GM12878 (cell line): ENCODE results near the gene BEST4. TPM values are rescaled to one million over a fixed set of nuclear protein-coding genes. Genes with fewer than 3 reads are reported as not detected.

Experiments used
- ATAC-seq: fragments of 200-7000 bp; cut with Tn5 transposase; 3 replicates; pipeline ENCODE4 v1.9.1; 2020; ENCODE audit warnings: mild to moderate bottlenecking, moderate library complexity
- BruUV-seq: library from RNA; stranded (reverse); fragments of 400-500 nt; replicated peaks from 2 replicates; lab custom pipeline; 2021; lab: Mats Ljungman, UMichigan
- CTCF ChIA-PET: fragments of 300-600 bp; sonication (Branson Sonifier 250); formaldehyde crosslinking; extraction: SDS; loops from one replicate; lab custom pipeline; 2021; ENCODE audit warnings: inconsistent platforms; lab: Yijun Ruan, JAX
- POLR2A ChIA-PET: fragments of 350-600 bp; formaldehyde crosslinking; extraction: SDS; loops from one replicate; lab custom pipeline; 2021; ENCODE audit warnings: inconsistent platforms; lab: Charles Lee
- RAD21 ChIA-PET: fragments of 300-600 bp; sonication (Branson Sonifier 250); formaldehyde crosslinking; loops from one replicate; lab custom pipeline; 2023; ENCODE audit warnings: antibody characterized with exemption; ENCODE audit not compliant: unreplicated experiment; lab: Charles Lee
- SMC1A ChIA-PET: fragments of 300-600 bp; sonication (Branson Sonifier 250); formaldehyde crosslinking; loops from one replicate; lab custom pipeline; 2023; ENCODE audit not compliant: unreplicated experiment, uncharacterized antibody; lab: Charles Lee
- DNase-seq: peaks from one replicate; pipeline ENCODE4 v3.0.0-alpha.2; 2011; ENCODE audit warnings: low read depth, low spot score
- FAIRE-seq: peaks from 3 replicates; lab custom pipeline; 2011; peaks lifted over from hg19 to GRCh38; lab: Jason Lieb, UNC
- H2AFZ ChIP-seq: 2 replicates; pipeline ENCODE4 v1.6.0; 2011; ENCODE audit warnings: low read depth, low read length, control low read depth; ENCODE audit not compliant: control insufficient read depth
- H3K27ac ChIP-seq: 2 replicates; pipeline ENCODE4 v1.5.1; 2011; ENCODE audit warnings: control low read depth; ENCODE audit not compliant: control insufficient read depth, insufficient read depth
- H3K27me3 ChIP-seq, 2 experiments: replicated peaks in 1 of 2; 2 replicates each; pipeline versions ENCODE4 v1.6.0 to v1.6.1; 2011; ENCODE audit warnings: low read length in 1 of 2; ENCODE audit not compliant: control insufficient read depth in 2 of 2, insufficient read depth in 2 of 2
- H3K36me3 ChIP-seq, 2 experiments: 2 replicates each; pipeline ENCODE4 v1.5.1; 2011; ENCODE audit warnings: low read length in 1 of 2; ENCODE audit not compliant: control insufficient read depth in 2 of 2, insufficient read depth in 2 of 2
- H3K4me1 ChIP-seq: 2 replicates; pipeline ENCODE4 v1.6.1; 2011; ENCODE audit warnings: mild to moderate bottlenecking, low read length, moderate library complexity, mixed read lengths; ENCODE audit not compliant: control insufficient read depth, insufficient read depth
- H3K4me2 ChIP-seq: 2 replicates; pipeline ENCODE4 v1.6.0; 2011; ENCODE audit warnings: control low read depth; ENCODE audit not compliant: control insufficient read depth, insufficient read depth
- H3K4me3 ChIP-seq: fragments of 200-600 bp; sonication (generic); 2 replicates; pipeline ENCODE4 v1.5.1; 2016
- H3K79me2 ChIP-seq: 2 replicates; pipeline ENCODE4 v1.6.0; 2011; ENCODE audit warnings: low read length; ENCODE audit not compliant: control insufficient read depth, insufficient read depth
- H3K9ac ChIP-seq: 2 replicates; pipeline ENCODE4 v1.8.0; 2011; ENCODE audit warnings: low read length, control low read depth, mixed read lengths; ENCODE audit not compliant: control insufficient read depth, insufficient read depth
- H3K9me3 ChIP-seq: replicated peaks from 3 replicates; pipeline ENCODE4 v1.5.1; 2011; ENCODE audit warnings: mild to moderate bottlenecking, low read length; ENCODE audit not compliant: control insufficient read depth, insufficient read depth
- H4K20me1 ChIP-seq: 2 replicates; pipeline ENCODE4 v1.6.0; 2011; ENCODE audit not compliant: control insufficient read depth, insufficient read depth
- ESRRA ChIP-seq: IDR thresholded peaks from 2 replicates; pipeline ENCODE4 v1.6.1; 2012; ENCODE audit warnings: mild to moderate bottlenecking, low read length, improper control_type of control experiment
- MLLT1 ChIP-seq: fragments of 450-650 bp; IDR thresholded peaks from 2 replicates; pipeline ENCODE4 v1.6.1; 2016; ENCODE audit warnings: mild to moderate bottlenecking
- PML ChIP-seq: IDR thresholded peaks from 2 replicates; pipeline ENCODE4 v1.6.1; 2012; ENCODE audit warnings: low read length, inconsistent platforms
- POLR2A ChIP-seq: IDR thresholded peaks from 2 replicates; pipeline ENCODE4 v1.6.1; 2011; ENCODE audit warnings: low read depth, mild to moderate bottlenecking, low read length
- POLR2AphosphoS5 ChIP-seq: IDR thresholded peaks from 2 replicates; pipeline ENCODE4 v1.6.1; 2011; ENCODE audit warnings: mild to moderate bottlenecking, low read length, inconsistent platforms
- SMARCA5 ChIP-seq: fragments of 450-650 bp; IDR thresholded peaks from 2 replicates; pipeline ENCODE4 v1.6.1; 2017; ENCODE audit warnings: mild to moderate bottlenecking
- WGBS: methylation state at CpG from one replicate; pipeline ENCODE4 v1.1.6; 2016; ENCODE audit warnings: low lambda C conversion rate; ENCODE audit not compliant: insufficient replicate concordance, insufficient coverage; ENCODE audit errors: missing lambda C conversion rate; 5-methylcytosine and 5-hydroxymethylcytosine counted together
- in situ Hi-C: fragments of 300-500 bp; cut with MboI; formaldehyde crosslinking; loops from 9 replicates; pipeline ENCODE4 v1.14.3; 2018; ENCODE audit warnings: mixed read lengths
- intact Hi-C: fragments of 100-400 bp; cut with micrococcal nuclease; formaldehyde crosslinking; loops from one replicate; pipeline ENCODE4 v1.14.2; 2022; ENCODE audit not compliant: unreplicated experiment
- polyA plus RNA-seq, 11 experiments: library from polyadenylated mRNA; depleted of rRNA in 4 of 11; unstranded in 6 of 11; stranded (reverse) in 5 of 11; fragments of >200 nt; fragmentation: Nextera tagmentation in 4 of 11; fragmentation: Illumina TruSeq in 1 of 11; extraction: Ambion mirVana in 4 of 11; extraction: Trizol in 1 of 11; gene quantifications; 1 replicate in 1 of 11; 2 replicates in 10 of 11; pipeline versions ENCODE4 v1.2.1 to v1.2.3, GENCODE V29; 2011 to 2016; ENCODE audit warnings: inconsistent platforms in 2 of 11, missing spikeins in 2 of 11, low read depth in 1 of 11
- total RNA-seq, 4 experiments: library from RNA; depleted of rRNA in 3 of 4; stranded (reverse); fragments of >200 nt in 3 of 4; fragmentation: Illumina TruSeq in 1 of 4; extraction: Trizol in 1 of 4; gene quantifications; 2 replicates each; pipeline versions ENCODE4 v1.2.1 to v1.2.3, GENCODE V29; 2013 to 2021
- TF ChIP-seq, protein P1 (sequence below): fragments of 450-650 bp; IDR thresholded peaks from 2 replicates; pipeline ENCODE4 v1.6.1; 2017; ENCODE audit warnings: mild to moderate bottlenecking, moderate library complexity
- TF ChIP-seq, protein P2 (sequence below): IDR thresholded peaks from 2 replicates; pipeline ENCODE4 v1.6.1; 2011; ENCODE audit warnings: borderline replicate concordance, low read depth, mild to moderate bottlenecking, moderate library complexity, mixed read lengths, low read length; ENCODE audit not compliant: insufficient read depth; ENCODE audit errors: extremely low read length

BEST4 gene
- total and polyA plus RNA-seq, 10 of the 15 experiments (the other 5 are each of a cell fraction or from before 2014, with no cell fraction given): 0.06 to 1.3 (median 0.42) TPM

- no peak for FAIRE-seq
- H3K4me2 ChIP-seq: peak overlapping the region; percentile 73
- ChIA-PET RAD21 (interaction anchor here (0.5 kb wide), 1 partner anchor 739 kb away, joined by 3 read pairs; no protein-coding TSS in a partner anchor), POLR2A (interaction anchor here (0.7 to 1.4 kb wide), 2 partner anchors 22 to 41 kb away, joined by 3 to 4 read pairs; partner anchors contain the start of gene PLK3), SMC1A (interaction anchor here (0.9 to 1.7 kb wide), 2 partner anchors 49 to 57 kb away, joined by 4 to 5 read pairs; no protein-coding TSS in a partner anchor), CTCF (interaction anchor here (0.8 to 1.6 kb wide), 3 partner anchors 48 to 65 kb away, joined by 3 to 5 read pairs (median 4); no protein-coding TSS in a partner anchor)
- no peak for ATAC-seq
- H3K36me3 ChIP-seq: peaks cover 8 to 30% of the 10 kb centered on the region in 2 experiments
- H3K27me3 ChIP-seq: no peaks in the 10 kb centered on the region
- WGBS: 62% methylated on average over 13 of the region's 13 CpGs
- no peaks in the 10 kb centered on the region for H3K9me3 ChIP-seq
- peaks cover 43% of the 10 kb centered on the region for H3K79me2 ChIP-seq
- no peak overlapping the region for H2AFZ ChIP-seq
- no peak overlapping the region for H3K27ac ChIP-seq
- DNase-seq: no peak
- peaks cover 12% of the 10 kb centered on the region for H4K20me1 ChIP-seq
- intact Hi-C loops: loop anchor here (2.0 to 5.0 kb wide), 2 partner anchors 39 to 47 kb away; partner anchors contain the start of gene RNU5D-1
- peak overlapping the region; percentile 99 for H3K9ac ChIP-seq
- in situ Hi-C loops: no loop called here
- H3K4me3 ChIP-seq: peak overlapping the region; percentile 73
- BruUV-seq: no TSS peak
- TF ChIP-seq PML: 0 out of 2 replicates have a peak, but pooled peaks have one; percentile 27
- TF ChIP-seq SMARCA5: no peak
- H3K4me1 ChIP-seq: peaks cover 13% of the 10 kb centered on the region
Measured at GRCh38 chr1:44777969-44778635, 9.9 kb downstream of the BEST4 start.

DNA sequence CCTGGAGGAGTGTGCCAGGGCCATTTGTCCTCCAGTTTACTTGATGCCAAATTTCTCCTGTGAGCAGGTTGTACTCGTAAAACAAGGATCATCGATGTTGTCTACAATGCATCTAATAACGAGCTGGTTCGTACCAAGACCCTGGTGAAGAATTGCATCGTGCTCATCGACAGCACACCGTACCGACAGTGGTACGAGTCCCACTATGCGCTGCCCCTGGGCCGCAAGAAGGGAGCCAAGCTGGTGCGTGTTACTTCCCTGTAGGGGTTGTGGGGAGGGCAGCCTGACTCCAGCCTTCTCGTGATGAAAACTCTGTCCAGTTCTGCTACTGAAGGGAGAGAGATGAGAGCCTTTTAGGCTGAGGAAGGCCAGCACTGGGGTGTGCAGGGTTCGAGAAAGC is 10.4 kb downstream of the BEST4 start:
- H3K9ac ChIP-seq: peak overlapping the region; percentile 99
- no peaks in the 10 kb centered on the region for H3K27me3 ChIP-seq
- no peak overlapping the region for H3K27ac ChIP-seq
- POLR2A ChIA-PET: interaction anchor here (0.7 to 1.4 kb wide), 2 partner anchors 23 to 42 kb away, joined by 3 to 4 read pairs; partner anchors contain the start of gene PLK3
- H2AFZ ChIP-seq: no peak overlapping the region
- peaks cover 43% of the 10 kb centered on the region for H3K79me2 ChIP-seq
- no TSS peak for BruUV-seq
- peak overlapping the region; percentile 73 for H3K4me2 ChIP-seq
- no peaks in the 10 kb centered on the region for H3K9me3 ChIP-seq
- RAD21 ChIA-PET: interaction anchor here (0.5 kb wide), 1 partner anchor 740 kb away, joined by 3 read pairs; no protein-coding TSS in a partner anchor
- intact Hi-C loops: loop anchor here (2.0 to 5.0 kb wide), 2 partner anchors 40 to 47 kb away; partner anchors contain the start of gene RNU5D-1
- peak overlapping the region; percentile 73 for H3K4me3 ChIP-seq
- in situ Hi-C loops: no loop called here
- H4K20me1 ChIP-seq: peaks cover 12% of the 10 kb centered on the region
- ATAC-seq (no peak), DNase-seq (no peak), FAIRE-seq (no peak)
- 83% methylated on average over 14 of the region's 14 CpGs for WGBS
- peaks cover 13% of the 10 kb centered on the region for H3K4me1 ChIP-seq
- SMC1A ChIA-PET: interaction anchor here (0.9 to 1.7 kb wide), 3 partner anchors 8 to 56 kb away, joined by 4 to 6 read pairs (median 5); no protein-coding TSS in a partner anchor
- CTCF ChIA-PET: interaction anchor here (0.8 to 1.6 kb wide), 3 partner anchors 48 to 64 kb away, joined by 3 to 5 read pairs (median 4); no protein-coding TSS in a partner anchor
- peaks cover 8 to 30% of the 10 kb centered on the region in 2 experiments for H3K36me3 ChIP-seq
- TF ChIP-seq POLR2AphosphoS5: peak; percentile 34; the same call in 1 of the 2 replicates
- TF ChIP-seq, protein P1, sequence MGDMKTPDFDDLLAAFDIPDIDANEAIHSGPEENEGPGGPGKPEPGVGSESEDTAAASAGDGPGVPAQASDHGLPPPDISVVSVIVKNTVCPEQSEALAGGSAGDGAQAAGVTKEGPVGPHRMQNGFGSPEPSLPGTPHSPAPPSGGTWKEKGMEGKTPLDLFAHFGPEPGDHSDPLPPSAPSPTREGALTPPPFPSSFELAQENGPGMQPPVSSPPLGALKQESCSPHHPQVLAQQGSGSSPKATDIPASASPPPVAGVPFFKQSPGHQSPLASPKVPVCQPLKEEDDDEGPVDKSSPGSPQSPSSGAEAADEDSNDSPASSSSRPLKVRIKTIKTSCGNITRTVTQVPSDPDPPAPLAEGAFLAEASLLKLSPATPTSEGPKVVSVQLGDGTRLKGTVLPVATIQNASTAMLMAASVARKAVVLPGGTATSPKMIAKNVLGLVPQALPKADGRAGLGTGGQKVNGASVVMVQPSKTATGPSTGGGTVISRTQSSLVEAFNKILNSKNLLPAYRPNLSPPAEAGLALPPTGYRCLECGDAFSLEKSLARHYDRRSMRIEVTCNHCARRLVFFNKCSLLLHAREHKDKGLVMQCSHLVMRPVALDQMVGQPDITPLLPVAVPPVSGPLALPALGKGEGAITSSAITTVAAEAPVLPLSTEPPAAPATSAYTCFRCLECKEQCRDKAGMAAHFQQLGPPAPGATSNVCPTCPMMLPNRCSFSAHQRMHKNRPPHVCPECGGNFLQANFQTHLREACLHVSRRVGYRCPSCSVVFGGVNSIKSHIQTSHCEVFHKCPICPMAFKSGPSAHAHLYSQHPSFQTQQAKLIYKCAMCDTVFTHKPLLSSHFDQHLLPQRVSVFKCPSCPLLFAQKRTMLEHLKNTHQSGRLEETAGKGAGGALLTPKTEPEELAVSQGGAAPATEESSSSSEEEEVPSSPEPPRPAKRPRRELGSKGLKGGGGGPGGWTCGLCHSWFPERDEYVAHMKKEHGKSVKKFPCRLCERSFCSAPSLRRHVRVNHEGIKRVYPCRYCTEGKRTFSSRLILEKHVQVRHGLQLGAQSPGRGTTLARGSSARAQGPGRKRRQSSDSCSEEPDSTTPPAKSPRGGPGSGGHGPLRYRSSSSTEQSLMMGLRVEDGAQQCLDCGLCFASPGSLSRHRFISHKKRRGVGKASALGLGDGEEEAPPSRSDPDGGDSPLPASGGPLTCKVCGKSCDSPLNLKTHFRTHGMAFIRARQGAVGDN: no peak
- peak; percentile 55 for TF ChIP-seq POLR2A
- peak; percentile 53; the same call in 1 of the 2 replicates for TF ChIP-seq MLLT1
- TF ChIP-seq, protein P2, sequence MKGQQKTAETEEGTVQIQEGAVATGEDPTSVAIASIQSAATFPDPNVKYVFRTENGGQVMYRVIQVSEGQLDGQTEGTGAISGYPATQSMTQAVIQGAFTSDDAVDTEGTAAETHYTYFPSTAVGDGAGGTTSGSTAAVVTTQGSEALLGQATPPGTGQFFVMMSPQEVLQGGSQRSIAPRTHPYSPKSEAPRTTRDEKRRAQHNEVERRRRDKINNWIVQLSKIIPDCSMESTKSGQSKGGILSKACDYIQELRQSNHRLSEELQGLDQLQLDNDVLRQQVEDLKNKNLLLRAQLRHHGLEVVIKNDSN: no peak
- no peak for TF ChIP-seq ESRRA
